Measurements from ENCODE around the gene FNDC5.

DNA sequence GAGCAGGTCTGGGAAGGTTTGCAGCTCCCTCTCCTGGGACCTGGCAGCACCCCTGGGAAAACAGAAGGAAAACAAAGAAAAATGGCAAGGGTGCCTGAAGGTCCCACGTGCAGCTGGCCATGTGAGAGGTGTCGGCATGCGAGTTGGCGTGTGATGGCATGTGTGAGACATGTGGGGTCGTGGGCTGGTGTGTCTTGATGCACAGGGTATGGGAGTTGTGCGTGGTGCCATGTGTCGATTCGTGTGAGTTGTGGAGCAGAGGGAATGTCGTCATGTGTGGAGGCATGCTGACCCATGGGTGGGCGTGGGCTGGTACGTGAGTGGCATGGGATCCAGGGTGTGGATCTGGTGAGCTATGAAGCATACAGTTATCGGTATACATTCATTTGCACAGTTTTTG is 16.9 kb upstream of the FNDC5 start:
- TF ChIP-seq ISX (CRISPR knock-in tag; conservative IDR thresholded peaks at IDR 0.05) (no peak), KAT8 (CRISPR knock-in tag; IDR thresholded peaks at IDR 0.05) (no peak), CBX2 (IDR thresholded peaks at IDR 0.05; ENCODE audit: low read depth, low read length) (no peak), CBX2 (CRISPR knock-in tag; IDR thresholded peaks at IDR 0.05; ENCODE audit: low read depth) (no peak), FOXM1 (CRISPR knock-in tag; IDR thresholded peaks at IDR 0.05) (no peak), BHLHE40 (IDR thresholded peaks at IDR 0.05; ENCODE audit: low read length) (no peak), HOXA3 (CRISPR knock-in tag; IDR thresholded peaks at IDR 0.05) (no peak), ZNF441 (CRISPR knock-in tag; IDR thresholded peaks at IDR 0.05; ENCODE audit: borderline replicate concordance) (no peak), ASH2L (IDR thresholded peaks at IDR 0.05; ENCODE audit: insufficient read length, low read depth, low read length) (no peak)
- TF ChIP-seq, protein P1, sequence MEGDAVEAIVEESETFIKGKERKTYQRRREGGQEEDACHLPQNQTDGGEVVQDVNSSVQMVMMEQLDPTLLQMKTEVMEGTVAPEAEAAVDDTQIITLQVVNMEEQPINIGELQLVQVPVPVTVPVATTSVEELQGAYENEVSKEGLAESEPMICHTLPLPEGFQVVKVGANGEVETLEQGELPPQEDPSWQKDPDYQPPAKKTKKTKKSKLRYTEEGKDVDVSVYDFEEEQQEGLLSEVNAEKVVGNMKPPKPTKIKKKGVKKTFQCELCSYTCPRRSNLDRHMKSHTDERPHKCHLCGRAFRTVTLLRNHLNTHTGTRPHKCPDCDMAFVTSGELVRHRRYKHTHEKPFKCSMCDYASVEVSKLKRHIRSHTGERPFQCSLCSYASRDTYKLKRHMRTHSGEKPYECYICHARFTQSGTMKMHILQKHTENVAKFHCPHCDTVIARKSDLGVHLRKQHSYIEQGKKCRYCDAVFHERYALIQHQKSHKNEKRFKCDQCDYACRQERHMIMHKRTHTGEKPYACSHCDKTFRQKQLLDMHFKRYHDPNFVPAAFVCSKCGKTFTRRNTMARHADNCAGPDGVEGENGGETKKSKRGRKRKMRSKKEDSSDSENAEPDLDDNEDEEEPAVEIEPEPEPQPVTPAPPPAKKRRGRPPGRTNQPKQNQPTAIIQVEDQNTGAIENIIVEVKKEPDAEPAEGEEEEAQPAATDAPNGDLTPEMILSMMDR (CRISPR knock-in tag; IDR thresholded peaks at IDR 0.05) = no peak
- TF ChIP-seq, protein P2, sequence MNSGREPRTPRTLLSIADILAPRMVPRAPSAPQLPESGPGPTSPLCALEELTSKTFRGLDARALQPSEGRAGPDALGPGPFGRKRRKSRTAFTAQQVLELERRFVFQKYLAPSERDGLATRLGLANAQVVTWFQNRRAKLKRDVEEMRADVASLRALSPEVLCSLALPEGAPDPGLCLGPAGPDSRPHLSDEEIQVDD (CRISPR knock-in tag; IDR thresholded peaks at IDR 0.05; ENCODE audit: borderline replicate concordance) = no peak
- TF ChIP-seq, protein P3, sequence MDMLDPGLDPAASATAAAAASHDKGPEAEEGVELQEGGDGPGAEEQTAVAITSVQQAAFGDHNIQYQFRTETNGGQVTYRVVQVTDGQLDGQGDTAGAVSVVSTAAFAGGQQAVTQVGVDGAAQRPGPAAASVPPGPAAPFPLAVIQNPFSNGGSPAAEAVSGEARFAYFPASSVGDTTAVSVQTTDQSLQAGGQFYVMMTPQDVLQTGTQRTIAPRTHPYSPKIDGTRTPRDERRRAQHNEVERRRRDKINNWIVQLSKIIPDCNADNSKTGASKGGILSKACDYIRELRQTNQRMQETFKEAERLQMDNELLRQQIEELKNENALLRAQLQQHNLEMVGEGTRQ (IDR thresholded peaks at IDR 0.05; ENCODE audit: low read depth, low read length) = no peak
- TF ChIP-seq, protein P3 (CRISPR knock-in tag; IDR thresholded peaks at IDR 0.05; ENCODE audit: borderline replicate concordance) = no peak
- TF ChIP-seq, protein P4, sequence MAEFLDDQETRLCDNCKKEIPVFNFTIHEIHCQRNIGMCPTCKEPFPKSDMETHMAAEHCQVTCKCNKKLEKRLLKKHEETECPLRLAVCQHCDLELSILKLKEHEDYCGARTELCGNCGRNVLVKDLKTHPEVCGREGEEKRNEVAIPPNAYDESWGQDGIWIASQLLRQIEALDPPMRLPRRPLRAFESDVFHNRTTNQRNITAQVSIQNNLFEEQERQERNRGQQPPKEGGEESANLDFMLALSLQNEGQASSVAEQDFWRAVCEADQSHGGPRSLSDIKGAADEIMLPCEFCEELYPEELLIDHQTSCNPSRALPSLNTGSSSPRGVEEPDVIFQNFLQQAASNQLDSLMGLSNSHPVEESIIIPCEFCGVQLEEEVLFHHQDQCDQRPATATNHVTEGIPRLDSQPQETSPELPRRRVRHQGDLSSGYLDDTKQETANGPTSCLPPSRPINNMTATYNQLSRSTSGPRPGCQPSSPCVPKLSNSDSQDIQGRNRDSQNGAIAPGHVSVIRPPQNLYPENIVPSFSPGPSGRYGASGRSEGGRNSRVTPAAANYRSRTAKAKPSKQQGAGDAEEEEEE (CRISPR knock-in tag; IDR thresholded peaks at IDR 0.05; ENCODE audit: borderline replicate concordance) = no peak
